Measurements from ENCODE around the gene KAT8.

DNA sequence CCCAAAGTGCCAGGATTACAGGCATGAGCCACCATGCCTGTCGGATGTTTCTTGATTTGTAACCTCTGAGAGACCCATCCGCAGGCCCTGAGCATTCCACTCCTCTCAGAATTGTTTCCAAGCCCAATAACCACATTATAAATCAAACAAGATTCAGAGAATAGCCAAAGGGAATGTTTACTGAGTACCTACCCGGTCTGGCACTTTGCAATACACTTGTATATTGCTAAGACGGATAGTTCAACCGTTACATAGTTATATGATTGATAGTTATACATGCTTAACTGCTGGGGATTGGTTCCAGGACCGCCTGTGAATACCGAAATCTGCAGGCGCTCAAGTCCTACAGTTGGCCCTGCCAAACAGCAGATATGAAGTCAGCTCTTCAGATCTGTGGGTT is 3.0 kb upstream of the KAT8 start:
- TF ChIP-seq, protein P1, sequence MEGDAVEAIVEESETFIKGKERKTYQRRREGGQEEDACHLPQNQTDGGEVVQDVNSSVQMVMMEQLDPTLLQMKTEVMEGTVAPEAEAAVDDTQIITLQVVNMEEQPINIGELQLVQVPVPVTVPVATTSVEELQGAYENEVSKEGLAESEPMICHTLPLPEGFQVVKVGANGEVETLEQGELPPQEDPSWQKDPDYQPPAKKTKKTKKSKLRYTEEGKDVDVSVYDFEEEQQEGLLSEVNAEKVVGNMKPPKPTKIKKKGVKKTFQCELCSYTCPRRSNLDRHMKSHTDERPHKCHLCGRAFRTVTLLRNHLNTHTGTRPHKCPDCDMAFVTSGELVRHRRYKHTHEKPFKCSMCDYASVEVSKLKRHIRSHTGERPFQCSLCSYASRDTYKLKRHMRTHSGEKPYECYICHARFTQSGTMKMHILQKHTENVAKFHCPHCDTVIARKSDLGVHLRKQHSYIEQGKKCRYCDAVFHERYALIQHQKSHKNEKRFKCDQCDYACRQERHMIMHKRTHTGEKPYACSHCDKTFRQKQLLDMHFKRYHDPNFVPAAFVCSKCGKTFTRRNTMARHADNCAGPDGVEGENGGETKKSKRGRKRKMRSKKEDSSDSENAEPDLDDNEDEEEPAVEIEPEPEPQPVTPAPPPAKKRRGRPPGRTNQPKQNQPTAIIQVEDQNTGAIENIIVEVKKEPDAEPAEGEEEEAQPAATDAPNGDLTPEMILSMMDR (IDR thresholded peaks at IDR 0.05): no peak
- TF ChIP-seq POLR2A (IDR thresholded peaks at IDR 0.05): no peak
